ENCODE measurements around the gene STK36.

STK36 gene

GRCh38 chr2:218671654-218672566 is at the start of gene STK36, which contains the start of gene RNF25:
Gene STK36 (plus strand): TSS chr2:218672086. CDS start chr2:218672830, 744 bp downstream.
Gene RNF25 (minus strand): TSS chr2:218672002. CDS start chr2:218671970, 32 bp downstream.
- peak; percentile 81 for DNase-seq

- no peak for DNase-seq
Measured at GRCh38 chr2:218622606-218623365, 49.1 kb upstream of the STK36 start.

- DNase-seq: no peak
Measured at GRCh38 chr2:218623366-218623705, 48.5 kb upstream of the STK36 start.

GRCh38 chr2:218626369-218626768 is 45.5 kb upstream of the STK36 start:
- no peak for DNase-seq

- no peak for DNase-seq
Measured at GRCh38 chr2:218627939-218628338, 43.9 kb upstream of the STK36 start.

- DNase-seq: no peak
Measured at GRCh38 chr2:218631837-218632236, 40.0 kb upstream of the STK36 start.

- DNase-seq: no peak
Measured at GRCh38 chr2:218635719-218636118, 36.2 kb upstream of the STK36 start.

GRCh38 chr2:218638372-218638771 is 33.5 kb upstream of the STK36 start:
- no peak for DNase-seq

GRCh38 chr2:218642121-218642656 is 29.7 kb upstream of the STK36 start:
- DNase-seq: no peak

- no peak for DNase-seq
Measured at GRCh38 chr2:218642786-218643185, 29.1 kb upstream of the STK36 start.

- DNase-seq: no peak
Measured at GRCh38 chr2:218643751-218644310, 28.1 kb upstream of the STK36 start.

GRCh38 chr2:218644721-218645120 is 27.2 kb upstream of the STK36 start:
- no peak for DNase-seq

GRCh38 chr2:218645126-218645525 is 26.8 kb upstream of the STK36 start:
- no peak for DNase-seq

GRCh38 chr2:218648088-218648786 is 23.6 kb upstream of the STK36 start:
- DNase-seq: peak; percentile 46

GRCh38 chr2:218648787-218649100 is 23.1 kb upstream of the STK36 start:
- DNase-seq: no peak

- DNase-seq: no peak
Measured at GRCh38 chr2:218655751-218656150, 16.1 kb upstream of the STK36 start.

GRCh38 chr2:218658671-218659257 is 13.1 kb upstream of the STK36 start:
- DNase-seq: peak; percentile 47

- peak; percentile 97 for DNase-seq
Measured at GRCh38 chr2:218659258-218659987, 12.5 kb upstream of the STK36 start, which contains the start of the genes BCS1L and ZNF142. Gene BCS1L (plus strand): TSS chr2:218659683. CDS start chr2:218660988, 1,305 bp downstream. Gene ZNF142 (minus strand): TSS chr2:218659623. CDS start chr2:218656429, 3,194 bp downstream.

GRCh38 chr2:218659988-218660358 is 11.9 kb upstream of the STK36 start:
- no peak for DNase-seq

- no peak for DNase-seq
Measured at GRCh38 chr2:218662377-218662776, 9.5 kb upstream of the STK36 start.

- DNase-seq: no peak
Measured at GRCh38 chr2:218662827-218663226, 9.1 kb upstream of the STK36 start.

GRCh38 chr2:218663901-218664300 is 8.0 kb upstream of the STK36 start:
- no peak for DNase-seq
